GM21619 (cell line): ENCODE measurements around the gene GDPD1.
"Not testable (repeated sequence)": the region's sequence is repeated elsewhere in the genome, so short reads cannot be mapped to it uniquely, and the experiment has no call there.

Experiments used
- ATAC-seq: cut with Tn5 transposase; IDR thresholded peaks from one replicate; pipeline ENCODE4 v1.9.1; 2021; ENCODE audit not compliant: unreplicated experiment

Gene GDPD1

GRCh38 chr17:59311521-59311920 is 91.2 kb downstream of the GDPD1 start:
- ATAC-seq: not testable (repeated sequence)

- ATAC-seq: no peak
Observed at GRCh38 chr17:59315866-59316265, 95.6 kb downstream of the GDPD1 start.
